Inferior parietal cortex (tissue), 1 donor: ENCODE measurements around the gene FAM168A.

Experiments used
- DNase-seq: peaks from one replicate; pipeline ENCODE4 v3.0.0-alpha.2; 2016; ENCODE audit errors: extremely low spot score

Gene FAM168A

DNA sequence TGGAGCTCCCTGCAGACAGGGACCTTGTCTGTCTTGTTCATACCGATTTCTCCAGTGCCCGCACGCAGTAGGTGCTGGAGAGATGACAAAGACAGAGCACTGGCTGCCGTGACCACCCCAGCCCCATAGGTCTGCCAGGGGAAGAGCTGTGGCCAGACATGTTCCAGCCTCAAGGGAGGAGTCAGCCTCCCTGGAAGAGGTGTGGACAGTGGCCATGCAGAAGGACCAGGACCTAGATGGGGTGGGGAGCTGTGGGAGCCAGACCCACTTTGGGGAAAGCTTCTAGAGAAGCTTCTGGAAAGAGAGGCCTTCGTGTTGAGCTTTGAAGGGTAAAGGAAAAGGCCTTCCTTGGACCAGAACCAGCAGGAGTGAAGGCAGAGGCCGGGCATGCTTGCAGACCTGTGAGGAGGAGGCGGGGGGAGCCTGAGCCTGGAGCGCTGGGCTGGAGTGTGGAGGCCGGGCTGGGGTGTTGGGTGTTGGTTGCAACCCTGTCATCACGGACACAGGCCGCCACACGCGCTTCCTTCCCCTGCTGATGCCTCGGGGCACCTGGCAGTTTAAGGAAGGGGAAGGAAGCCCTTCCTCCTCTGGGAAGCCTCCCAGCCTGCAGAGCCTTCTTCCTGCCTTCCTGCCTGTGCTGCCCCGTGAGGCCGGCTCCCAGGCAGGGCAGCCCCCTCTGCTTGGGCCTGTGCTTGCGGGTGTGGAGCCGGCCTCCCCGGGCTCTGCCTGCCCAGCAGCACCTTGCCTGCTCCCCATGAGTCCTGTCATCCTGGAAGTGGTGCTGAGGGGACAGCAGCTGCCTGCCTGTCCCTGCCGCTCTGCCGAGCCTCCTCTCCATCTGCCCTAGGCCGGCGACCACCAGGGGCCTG is 209.4 kb downstream of the FAM168A start:
- DNase-seq: no peak

- DNase-seq: no peak
These were observed 210.2 kb downstream of the FAM168A start for GRCh38 chr11:73387594-73388264.

DNA sequence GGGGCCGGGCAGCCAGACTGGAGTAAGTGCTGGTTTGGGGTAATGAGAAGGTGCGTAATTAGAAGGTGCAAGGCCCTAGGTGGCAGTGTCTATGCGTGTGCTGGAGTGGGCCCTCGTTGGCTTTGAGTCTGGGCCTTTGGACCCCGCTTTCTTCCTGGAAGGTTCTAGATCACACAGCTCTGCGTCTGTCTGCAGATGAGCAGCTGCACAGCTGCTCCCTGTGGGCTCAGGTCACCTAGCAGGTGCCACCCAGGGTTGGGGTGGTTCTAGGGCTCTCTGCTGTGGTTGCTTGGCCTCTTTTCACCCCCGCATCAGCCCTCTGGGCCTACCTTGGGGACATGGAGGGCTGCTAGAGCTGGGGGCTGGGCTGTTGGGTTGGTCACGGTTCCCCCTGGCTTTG is 211.4 kb downstream of the FAM168A start:
- DNase-seq: no peak

GRCh38 chr11:73386016-73386415 is 211.9 kb downstream of the FAM168A start:
- DNase-seq: no peak

GRCh38 chr11:73384872-73385689 is 212.8 kb downstream of the FAM168A start:
- DNase-seq: no peak

DNA sequence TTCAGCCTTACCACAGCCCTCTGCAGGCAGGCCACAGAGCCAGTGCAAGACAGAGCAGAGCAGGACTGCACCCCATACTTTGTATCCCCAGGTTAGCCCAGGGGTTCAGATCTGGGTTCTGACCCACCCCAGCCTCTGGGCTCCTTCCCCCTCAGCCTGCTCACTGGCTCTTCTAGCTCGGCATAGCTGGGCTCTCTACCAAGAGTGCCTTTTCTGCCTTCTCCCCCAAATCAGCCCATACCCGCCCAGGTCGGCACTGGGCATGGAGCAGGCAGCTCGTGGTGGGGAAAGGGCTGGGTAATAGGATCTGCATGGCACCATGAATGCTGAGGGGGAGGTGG is 213.4 kb downstream of the FAM168A start:
- no peak for DNase-seq

DNA sequence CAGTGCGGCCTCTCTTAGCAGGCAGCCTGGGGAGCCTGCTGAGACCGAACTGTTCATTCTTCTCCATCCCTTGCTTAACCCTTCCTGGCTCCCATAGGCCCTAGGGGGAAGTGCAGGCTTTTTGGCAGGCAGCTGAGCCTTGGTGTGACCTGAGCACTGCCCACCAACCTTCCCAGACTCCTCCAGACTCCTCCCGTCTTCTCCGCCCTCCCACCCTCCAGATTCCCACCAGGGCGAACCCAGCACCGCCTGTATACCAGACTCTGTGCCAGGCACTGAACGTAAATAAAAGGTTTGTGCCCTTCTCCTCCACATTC is 213.8 kb downstream of the FAM168A start:
- DNase-seq: no peak

DNA sequence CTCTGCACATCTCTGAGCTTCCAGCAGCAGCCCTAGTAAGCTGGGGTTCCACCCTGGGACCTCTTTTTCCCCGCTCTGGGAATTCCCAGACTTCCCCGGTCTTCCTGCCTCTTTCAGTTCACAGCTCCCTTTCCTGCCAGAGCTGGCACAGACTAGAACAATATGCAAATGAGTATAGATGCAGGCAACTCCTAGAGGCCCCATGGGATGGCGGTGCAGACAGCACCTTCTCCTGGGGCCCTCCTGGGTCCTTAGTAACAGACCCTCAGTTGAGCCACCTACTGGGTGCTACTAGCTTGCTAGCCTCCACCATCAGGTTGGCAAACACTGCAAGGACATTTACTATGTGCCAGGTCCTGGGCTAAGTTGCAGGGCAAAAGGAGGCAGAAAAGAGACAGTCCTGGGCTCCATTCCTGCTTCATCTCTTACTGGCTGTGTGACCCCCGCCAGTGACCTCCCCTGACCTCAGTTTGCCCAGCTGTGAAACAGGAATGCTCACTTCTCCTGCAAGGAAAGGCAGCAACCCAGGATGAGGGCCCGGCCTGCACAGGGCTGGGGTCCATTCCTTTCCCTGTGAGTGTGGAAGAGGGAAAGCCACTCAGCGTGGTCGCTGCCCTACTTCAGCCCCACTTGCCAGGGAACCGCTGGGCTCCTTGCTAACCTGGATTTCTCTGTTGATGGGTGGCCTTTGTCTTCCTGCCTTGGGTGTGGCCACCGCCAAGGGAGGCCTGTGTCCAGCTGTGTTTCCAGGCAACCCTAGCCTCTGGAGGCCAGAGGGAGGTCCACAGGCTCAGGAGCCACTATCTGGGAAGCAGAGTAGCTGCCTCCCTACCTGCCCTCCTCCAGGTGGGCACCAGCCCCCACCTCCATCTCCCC is 214.4 kb downstream of the FAM168A start:
- no peak for DNase-seq

DNA sequence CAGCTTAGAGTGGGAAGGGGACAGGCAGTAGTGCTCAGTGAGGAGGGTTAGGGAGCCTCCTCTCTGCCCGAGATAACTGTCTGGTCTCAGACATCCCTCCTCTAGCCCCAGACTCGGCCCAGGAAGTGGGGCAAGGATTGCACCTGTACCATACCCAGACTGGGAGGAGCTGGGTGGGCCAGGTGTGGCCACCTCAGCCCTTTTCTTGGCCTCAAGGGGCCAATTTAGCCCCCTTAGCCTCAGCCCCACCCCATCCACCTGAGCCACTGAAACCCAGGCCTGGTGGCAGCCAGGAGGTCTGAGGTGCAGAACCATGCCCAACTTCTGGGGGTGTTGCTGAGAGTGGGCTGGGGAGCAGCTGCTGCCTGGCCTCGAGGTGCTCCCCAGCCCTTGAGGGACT is 215.2 kb downstream of the FAM168A start:
- no peak for DNase-seq

- no peak for DNase-seq
These were observed 215.7 kb downstream of the FAM168A start for GRCh38 chr11:73382183-73382582.

DNA sequence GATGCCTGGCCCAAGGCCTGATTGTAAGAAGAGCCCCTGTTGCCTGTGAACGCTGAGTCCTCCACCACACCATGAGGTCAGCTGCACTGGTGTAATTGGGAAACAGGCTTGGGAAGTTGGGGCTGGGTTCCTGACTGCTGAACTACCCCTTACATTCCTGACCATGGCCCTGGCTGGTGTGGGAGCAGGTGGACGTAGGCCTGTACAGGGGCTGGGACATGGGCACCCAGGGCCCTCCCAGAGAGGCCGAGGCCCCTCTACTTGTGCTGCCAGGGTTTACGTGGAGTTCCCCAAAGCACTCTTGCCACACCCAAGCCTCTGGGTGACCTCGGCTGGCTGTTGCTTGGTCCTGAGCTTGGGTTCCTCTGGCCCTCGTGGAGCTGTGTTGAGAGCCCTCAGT is 216.3 kb downstream of the FAM168A start:
- no peak for DNase-seq

- DNase-seq: no peak
These were observed 217.0 kb downstream of the FAM168A start for GRCh38 chr11:73380897-73381410.

GRCh38 chr11:73380331-73380730 is 217.6 kb downstream of the FAM168A start:
- no peak for DNase-seq

- no peak for DNase-seq
These were observed 218.6 kb downstream of the FAM168A start for GRCh38 chr11:73379189-73379880.

GRCh38 chr11:73376803-73377629 is 220.9 kb downstream of the FAM168A start:
- DNase-seq: no peak

DNA sequence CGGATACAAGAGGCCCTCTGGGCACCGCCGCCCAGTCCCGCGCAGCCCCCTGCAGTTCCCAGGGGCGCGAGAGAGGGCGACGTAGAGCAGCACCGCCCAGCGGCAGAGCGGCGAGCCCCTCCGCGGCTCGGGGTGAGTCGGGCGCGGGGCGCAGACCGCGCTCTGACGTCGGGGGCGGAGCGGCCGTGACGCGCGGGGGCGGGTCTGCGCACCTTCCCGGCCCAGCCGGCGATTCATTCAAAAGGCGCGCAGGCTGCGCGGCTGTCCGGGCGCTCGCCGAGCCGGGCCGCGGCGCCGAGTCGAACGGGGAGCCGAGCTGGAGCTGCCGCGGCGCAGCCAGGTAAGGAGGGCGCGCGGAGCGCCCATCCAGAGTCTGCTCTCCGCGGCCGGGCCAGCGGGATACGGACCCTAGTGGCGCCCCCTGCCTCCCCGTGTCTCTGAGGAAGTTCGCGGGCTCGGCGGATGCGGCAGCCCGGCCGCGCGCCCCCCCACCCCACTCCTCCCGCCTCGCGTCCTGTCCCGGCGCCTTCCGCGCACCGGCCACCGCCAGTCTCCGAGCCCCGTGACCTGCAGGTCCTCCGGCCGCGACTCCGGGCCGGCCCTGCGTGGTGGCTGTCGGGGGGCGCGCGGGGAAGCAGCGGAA is 221.6 kb downstream of the FAM168A start, which contains the start of gene RELT:
Gene RELT, plus strand, starts transcription at position 240 of the 643 bp plus-strand sequence. CDS start 12,738 bp downstream, outside the sequence.
- peak; percentile 81 for DNase-seq

GRCh38 chr11:73375830-73376159 is 222.1 kb downstream of the FAM168A start:
- DNase-seq: no peak

DNA sequence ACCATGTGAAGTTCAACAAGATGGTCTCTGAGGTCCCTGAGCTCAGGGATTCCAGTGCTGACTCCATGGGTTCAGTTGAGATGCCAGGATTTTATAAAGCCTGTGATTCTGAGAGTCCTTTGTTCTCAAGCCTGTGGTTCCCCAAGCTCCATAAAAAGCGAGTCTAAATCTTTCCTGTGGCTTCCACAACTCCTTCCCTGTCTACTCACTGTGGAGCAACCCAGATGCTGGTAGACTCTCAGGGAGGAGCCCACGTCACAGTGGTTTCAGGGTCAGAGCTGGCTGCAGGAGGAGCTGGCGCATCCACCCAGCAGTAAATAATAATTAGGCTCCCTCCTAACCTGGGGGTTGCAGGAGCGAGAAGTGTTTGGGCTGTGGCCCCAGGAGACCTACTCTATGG is 223.8 kb downstream of the FAM168A start:
- no peak for DNase-seq

DNA sequence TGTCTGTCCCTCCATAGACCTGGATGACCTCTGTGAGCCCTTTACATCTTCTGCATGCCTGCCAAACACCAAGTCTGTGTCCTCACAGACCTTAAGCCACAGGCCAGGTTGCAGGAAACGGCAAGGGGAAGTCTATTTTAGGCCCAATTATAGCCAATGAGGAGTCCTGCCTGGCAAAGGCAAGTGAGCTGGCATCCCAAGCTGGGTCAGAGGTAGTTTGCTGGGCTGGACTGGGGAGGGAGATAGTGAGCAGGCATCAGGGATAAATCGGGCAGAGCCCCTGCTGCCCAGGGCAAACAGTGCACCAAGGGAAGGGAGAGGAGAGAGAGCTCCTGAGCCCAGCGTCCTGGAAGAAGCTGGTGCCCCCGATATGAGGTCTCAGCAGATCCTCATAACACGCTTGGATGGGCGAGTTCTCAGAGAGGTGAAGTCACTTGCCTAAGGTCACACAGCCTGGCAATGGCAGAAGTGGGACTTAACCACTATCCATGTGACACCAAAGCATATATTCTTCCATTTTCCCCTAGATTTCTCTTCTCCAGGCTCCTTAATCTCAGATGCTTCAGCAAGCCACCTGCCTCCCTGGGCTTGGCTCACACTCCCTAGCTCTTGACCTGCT is 225.4 kb downstream of the FAM168A start:
- DNase-seq: no peak
